RPMI7951 (cell line): ENCODE measurements around the gene KDM5A. TPM values are rescaled to one million over a fixed set of nuclear protein-coding genes. Genes with fewer than 3 reads are reported as not detected.
A peak's percentile ranks its signal among the peaks of the same experiment; 100 is the strongest.

Experiments
- DNase-seq: peaks from one replicate; pipeline ENCODE4 v3.0.0-alpha.2; 2012; ENCODE audit warnings: low read depth
- total RNA-seq: library from RNA; depleted of rRNA; stranded (reverse); fragments of >200 nt; shearing (Covaris generic); gene quantifications from 2 replicates; pipeline ENCODE4 v1.2.3, GENCODE V29; 2014

Gene KDM5A
- total RNA-seq, 1 experiment from 2014 or later: 20.3 TPM

DNA sequence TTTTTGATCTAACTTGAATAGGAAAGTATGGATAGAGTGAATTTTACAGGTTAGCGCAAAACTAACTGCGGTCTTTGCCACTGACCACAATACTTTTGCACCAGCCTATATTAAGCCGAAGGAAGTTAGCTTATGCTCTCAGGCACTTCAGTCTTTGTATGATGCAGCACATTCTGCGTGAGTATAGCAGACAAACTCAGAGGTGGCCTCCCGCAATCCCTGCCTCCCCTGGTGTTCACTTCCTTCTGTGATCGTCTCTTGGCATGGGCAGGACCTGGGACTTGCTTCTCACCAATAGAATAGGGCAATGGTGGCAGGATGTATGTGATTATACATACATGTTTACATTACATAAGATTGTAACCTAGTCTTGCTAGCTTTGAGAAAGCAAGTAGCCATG is 116.2 kb downstream of the KDM5A start:
- no peak for DNase-seq

DNA sequence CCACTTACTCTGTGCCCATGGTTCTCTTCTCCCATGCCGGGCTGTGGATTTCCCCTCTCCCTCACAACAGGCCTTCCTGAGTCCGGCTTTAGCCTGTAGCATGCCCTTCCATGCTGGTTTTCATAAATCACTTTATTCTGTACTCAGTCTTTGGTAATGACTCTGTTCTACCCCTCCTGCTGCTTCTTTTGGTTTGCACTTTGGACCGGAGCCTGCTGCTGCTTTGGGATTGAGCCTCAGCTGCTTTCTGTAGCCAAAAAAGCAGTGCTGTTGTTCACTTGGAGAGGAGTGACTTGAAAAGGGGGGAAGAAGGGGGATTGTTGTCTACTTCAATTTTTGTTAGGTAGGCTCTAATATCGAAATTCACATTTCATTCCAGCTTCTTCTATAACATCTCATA is 118.0 kb downstream of the KDM5A start:
- no peak for DNase-seq

DNA sequence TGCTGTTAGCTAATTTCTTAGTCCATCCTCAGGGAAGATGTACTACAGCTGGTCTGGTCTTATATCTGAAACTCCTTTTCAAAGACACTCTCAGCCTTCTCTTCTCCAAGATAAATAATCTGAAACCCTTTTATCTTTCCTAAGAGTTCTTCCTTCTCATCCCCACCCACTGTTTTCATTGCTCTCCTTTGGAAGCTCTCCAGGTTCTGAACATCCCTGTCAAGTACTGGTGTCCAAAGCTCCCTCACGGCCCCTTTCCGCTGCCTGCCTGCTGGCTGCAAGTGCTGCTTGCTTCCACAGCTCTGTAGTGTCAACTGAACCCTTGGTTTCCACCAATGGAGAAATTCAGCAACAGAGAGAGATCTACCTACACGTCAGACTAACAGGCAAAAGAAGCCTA is 119.9 kb downstream of the KDM5A start:
- peak; percentile 6 for DNase-seq

DNA sequence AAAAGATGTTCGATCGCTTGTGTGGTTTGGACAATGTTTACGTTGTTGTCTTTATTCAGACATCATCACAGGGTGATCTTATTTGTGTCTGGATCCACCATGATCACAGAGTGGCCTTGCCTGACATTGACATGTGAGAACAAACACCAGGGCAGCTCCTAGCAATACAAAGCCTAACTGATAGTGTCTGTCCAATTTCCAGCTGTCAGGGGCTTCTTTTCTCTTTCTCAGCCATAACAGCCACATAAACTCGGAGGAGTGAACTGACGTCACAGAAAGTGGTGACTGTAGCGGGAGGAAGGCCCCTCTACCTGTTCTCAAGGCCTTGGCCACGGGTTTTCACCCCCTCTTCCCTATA is 120.7 kb downstream of the KDM5A start:
- DNase-seq: no peak

DNA sequence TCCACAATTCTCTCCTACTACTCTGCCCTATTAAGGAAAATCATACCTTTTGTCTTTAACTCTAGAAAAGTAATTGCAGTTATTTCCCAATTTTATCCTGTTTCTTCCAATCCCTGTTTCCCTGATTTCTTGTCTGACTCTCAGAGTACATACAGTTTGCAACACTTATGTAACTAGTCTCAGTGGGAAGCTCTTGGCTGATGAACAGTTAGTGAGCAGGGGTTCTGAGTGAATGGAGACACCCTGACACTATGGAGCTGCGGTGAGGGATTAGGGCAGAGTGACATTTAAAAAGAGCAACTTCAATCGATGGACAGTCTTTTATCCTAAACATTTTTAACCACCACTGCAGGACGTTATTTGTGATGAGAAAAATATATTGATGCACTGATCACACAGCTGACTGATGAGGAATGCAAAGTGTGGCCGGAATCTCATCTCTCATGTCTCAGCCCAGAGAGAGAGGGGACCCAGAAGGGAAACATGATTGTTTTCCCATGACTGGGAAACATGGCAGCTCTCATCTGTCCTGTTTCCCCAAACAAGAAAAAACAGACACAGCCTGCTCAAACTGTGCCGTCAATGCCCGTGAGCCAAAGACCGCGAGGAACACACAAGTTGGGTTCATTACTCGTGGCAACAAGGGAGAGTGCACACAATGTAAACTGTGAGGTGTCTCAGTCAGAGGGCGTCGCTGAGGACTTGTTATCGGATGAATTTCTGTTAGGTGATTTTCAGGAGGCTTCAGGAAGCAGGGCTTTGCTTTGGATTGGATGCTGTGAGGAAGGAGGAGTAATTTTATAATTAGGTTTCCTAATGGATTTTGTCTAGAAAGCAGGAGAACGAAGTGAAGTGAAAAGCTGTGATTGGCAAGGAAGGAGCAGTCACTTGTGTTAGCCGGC is 121.3 kb downstream of the KDM5A start:
- no peak for DNase-seq

DNA sequence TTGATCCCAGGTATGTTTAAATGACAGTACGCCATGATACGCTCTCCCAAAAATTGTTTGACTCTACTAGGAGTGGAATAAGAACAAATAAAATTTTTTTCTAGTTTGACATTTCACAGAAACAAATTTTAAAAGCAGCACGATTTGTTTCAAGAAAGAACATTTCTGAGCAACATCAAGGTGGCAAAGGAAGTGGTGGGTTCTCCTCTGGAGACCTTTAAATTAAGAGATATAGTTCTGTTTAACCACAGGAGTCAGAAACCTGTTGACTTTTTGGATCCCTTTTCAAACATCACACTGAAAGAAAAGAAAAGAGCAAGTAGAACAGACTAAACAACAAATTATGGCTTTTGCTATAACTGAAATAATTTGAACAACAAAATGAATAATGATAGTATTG is 124.0 kb downstream of the KDM5A start:
- DNase-seq: no peak

DNA sequence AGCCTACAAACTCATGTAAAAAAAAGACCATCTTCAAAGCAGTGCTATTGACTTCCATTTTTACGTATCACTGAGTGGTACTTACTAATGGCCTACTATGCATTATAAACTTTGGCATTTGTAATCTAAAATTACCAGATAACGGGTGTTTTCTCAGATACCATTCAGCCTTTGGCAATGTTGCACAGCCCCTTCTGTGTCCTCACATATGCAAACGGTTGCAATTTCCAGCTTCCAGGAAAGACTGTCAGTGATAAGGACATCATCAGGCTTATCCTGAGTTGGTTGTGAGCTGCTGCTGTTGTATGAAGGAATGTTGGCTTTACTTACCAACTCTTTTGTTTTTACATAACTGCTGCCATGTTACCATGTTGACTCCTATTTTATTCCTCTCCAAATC is 124.9 kb downstream of the KDM5A start:
- no peak for DNase-seq

DNA sequence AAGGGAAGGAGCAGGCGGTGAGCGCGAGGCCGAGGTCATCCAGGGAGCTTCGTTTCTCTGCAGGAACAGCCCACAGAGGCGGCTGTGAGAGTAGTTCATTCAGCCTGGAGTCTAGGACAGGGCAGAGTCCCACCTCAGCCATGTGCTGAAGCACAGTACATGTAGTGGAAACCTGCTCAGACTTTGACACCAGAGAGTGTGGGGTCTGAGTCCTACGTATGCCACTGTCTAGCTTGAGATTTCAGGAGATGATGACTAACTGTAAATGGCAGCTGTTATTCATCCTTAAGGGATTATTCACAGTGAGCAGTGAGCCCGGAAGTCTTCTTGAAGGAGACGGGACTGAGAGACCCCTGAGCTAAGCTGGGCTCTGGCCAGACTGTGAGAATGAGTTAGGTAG is 125.5 kb downstream of the KDM5A start:
- no peak for DNase-seq

DNA sequence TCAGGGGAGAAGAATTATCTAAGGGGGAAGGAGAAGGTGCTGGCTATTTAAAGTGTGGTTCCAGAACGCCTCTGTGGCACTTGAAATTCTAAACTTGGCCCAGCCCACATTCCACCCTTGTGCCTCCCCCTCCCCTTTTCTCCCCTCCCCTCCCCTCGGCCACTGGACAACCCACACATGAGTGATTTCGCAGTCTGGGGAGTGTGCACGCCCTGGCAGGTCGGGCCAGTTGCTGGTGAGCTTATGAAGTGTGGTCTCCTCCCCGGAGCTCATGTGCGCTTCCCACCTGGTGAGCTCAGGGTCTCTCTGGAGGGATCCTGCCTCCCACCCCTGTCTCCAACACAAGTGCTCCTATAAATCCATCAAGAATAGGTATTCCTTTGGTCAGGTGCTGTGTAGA is 126.3 kb downstream of the KDM5A start, which contains the start of gene SLC6A13:
Gene SLC6A13 (minus strand): TSS at position 20 of the 400 bp plus-strand sequence. CDS start 2,784 bp downstream, outside the sequence.
- no peak for DNase-seq

DNA sequence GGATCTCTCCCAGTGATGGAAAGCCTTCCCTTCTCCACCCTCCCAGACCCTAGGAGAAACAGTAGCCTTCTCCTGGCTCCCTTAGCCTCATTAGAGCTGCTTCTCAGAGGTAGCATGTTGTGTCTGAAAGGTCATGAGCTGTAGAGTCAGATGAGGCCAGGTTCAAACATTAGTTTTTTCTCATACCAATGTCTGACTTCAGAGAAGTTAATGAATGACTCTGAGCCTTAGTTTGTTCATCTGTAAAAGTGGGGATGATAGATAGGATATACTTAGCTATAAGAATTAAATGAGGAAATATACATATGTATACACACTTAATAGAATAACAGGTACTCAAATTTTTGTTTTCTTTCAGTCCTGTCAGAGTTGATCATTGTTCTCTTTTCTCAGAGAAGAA is 127.0 kb downstream of the KDM5A start:
- DNase-seq: no peak

DNA sequence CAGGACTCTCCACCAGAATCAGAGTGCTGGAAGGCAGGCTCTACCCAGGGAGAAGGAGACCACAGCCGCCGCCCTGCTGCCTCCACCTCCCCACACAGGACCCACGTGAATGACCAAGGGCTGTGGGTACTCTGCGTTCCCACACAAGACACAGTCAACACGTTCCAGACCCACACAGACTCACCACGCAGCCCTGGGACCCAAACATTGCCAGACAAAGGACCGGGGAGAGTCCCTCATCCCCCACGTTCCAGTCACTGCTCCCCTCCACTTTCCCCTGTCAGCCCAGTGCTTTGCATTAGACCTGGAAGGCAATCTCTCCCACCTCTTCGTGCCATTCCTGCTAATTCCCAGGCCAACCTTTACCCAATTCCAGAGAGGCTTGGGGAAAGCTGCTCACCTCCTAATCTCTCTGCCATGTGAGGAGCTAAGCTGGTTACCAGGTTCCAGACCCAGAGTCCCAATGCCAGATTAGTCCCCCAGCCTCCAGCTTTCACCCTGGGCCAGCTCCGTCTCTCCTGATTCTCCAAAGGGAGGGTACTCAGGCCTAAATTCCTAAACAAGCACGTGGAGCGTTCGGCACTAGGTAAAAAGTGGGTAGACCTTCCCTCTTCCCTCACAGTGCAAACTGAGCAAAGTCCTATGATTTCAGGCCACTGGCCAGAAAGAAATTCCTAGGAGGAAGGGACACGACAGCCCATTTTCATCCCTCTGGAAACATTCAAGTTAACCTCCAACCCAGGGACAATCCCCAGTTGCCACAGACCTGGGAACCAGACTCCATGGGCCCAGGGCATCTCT is 131.4 kb downstream of the KDM5A start:
- no peak for DNase-seq

DNA sequence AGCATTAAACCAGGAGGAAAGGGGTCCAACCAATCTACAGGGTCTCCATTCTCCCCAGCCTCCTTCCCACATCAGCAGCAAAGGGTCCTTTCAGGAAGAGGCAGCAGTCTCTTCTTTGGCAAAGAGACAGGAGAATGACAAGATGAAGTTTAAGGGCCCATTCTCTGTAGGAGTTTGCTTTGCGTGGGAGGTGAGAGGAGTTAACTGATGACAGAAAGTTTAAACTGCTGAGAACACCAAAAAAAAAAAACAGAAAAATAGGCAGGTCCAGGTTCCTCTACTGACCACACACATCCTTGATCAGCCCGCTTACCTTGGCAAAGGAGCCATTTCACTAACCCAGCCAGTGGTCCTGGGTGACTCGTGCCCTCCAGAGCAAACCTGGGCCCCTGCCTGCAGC is 132.2 kb downstream of the KDM5A start:
- no peak for DNase-seq

DNA sequence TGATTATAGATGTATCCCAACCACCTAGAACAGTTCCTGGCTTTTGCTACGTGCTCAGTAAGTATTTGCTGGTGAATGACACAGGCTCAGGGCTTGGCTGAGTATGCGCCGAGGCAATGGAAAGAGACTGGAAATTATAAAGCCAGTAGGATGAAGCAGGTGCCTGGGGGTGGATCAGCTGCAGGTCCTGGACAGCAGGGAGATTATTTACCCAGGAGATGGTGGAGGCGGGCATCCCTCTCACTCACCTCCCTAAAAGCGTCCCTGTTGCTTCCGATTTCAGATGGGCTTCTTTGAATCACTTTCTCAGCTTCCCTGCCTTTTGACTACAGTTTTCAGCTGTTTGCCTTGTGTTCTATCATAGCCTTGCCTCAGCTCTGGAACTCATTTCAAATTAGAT is 132.9 kb downstream of the KDM5A start:
- no peak for DNase-seq

DNA sequence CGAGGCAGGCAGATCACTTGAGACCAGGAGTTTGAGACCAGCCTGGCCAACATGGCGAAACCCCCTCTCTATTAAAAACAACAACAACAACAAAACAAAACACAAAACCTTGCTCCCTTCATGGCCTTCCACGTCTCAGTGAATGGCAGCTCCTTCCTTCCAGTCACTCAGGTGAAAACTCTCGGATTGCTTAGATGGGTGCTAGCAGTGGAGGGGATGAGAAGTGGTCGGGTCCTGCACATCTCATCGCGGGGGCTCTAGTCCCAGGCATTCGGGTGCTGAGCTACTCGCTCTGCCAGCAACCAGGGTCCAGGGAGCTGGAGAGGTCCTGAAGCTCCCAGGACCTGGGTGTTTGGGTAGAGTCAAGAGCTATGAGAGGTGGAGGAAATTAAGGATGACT is 134.2 kb downstream of the KDM5A start:
- no peak for DNase-seq

DNA sequence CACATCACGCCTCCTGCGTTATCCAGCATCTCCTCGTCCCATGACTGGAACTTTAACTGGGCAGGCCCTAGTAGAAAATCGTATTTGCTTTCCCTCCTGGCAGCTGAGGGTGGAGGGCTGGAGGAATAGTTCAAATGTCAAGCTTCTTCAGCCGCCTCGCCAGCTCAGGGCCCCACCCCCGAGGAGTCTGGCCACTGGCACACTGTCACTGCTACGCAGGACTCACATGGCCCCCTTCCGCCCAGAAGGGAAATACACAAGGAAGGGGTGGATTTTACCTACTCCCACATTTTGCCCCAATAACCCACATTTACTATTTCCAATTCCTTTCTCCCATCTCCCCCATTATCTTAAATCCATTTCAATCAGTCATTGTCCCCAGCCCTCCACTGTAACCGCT is 135.1 kb downstream of the KDM5A start:
- no peak for DNase-seq

DNA sequence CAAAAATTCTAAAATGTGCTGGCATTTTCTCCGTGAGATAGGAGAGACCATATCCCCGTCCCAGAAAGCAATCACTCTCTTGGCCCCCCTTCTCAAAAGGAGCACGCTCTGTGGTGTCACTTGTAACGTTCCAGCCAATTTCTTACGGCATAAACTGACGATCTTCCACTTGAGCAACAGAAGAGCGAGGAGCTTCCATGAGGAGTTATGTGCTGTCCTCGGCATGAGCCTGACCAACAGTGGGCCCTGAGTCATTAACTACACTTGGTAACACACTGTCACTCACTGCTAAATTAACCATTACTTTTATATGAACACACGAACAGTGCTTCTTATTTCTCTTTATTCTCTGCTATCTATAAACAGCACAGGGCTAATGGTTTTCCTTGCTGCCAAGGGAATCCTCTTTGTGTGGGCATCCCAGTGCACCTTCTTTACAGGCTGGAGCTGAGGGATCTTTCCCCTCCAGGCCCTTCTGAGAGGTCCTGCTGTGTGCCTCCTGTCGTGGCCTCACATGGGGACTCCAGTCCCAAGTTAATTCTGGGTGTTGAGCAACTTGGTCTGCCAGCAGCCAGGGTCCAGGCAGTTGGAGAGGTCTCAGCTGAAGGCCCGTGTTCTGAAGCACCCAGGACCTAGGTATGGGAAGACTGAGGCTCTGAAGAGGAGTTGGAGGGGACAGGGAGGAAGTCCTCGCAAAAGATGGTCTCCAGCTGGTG is 135.8 kb downstream of the KDM5A start:
- no peak for DNase-seq

DNA sequence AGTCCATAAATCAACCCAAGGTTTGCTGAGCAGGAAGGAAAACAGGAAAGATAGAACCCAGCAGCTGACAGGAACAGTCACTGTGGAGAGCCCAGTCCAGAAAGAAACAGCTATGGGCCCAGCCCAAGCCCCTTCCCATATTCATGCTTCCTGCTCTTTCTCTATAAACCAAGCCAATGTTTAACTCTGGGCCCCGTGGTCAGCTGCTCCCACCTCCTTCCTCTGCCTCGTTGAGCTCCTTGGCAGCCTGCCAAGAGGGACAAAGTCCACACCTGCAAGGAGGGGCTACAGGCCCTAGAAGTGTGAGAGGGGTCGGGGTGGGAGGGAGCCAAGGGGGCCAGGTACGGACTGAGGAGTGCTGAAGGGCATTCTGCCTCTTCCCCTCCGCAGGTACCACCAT is 136.5 kb downstream of the KDM5A start:
- no peak for DNase-seq

DNA sequence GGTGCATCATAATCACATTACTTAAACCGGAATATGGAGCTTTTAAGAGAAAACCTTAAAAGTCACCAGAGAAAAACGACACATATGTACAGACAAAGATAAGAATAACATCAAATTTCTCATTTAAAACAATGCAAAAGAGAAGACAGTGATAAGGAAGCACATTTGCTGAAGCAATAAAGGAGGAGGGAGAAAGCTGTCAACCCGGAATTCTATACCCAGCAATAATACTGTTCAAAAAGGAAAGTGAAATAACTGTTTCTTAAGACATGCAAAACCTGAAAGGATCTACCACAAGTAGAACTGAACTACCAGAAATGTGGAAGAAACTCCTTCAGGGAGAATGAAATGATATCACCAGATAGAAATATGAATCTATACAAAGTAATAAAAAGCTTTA is 141.8 kb downstream of the KDM5A start:
- no peak for DNase-seq

DNA sequence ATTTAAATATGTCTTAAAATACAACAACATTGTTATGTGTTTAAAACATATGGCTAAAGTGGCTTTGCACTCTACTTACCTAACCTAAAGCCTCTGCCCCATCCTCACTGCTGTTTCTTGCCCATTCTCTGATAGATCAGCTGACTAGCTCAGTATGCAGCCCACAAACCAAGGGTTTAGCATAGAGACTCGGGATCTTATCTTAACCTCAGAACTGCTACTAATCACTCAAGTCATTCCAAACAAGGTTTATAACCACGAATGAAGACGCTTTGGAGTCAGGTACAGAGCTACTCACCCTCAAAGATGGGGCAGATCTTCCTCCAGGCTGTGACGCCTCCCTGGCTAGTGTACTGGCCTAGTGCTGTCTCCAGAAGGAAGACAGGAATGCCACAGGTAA is 145.7 kb downstream of the KDM5A start:
- no peak for DNase-seq

DNA sequence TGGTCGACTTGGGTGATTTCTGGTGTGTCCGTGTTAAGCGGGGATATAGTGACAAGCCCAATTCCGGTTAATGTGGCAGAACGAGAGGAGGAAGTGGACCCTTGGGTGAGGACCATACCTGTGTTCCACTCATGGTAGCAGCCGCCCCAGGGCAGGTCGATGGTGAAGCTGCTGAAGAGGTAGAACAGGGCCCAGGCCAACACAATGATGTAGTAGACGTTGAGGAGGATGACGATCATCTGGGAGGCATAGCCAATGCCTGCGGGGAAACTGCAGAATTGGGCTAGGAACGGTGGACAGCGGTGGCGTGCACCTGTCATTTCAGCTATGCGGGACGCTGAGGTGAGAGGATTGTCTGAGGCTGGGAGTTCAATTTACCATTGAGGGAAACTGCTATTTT is 146.6 kb downstream of the KDM5A start:
- DNase-seq: no peak

DNA sequence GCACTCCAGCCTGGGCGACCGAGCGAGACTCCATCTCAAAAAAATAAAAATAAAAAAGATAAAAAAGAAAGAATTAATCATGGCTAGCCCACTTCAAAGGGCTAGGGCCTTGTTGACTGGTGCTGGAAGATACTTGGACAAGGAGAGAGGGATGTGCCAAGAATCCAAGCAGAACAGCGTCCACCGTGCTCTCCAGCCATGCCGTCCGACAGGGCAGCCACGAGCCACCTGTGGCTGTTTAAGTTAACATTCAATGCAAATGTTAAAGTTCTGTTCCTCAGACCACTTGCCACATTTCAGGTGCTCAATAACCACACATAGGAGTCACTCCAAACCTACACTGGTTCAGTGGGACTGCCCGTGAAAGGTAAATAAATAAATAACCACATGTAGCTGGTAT is 147.9 kb downstream of the KDM5A start:
- no peak for DNase-seq

DNA sequence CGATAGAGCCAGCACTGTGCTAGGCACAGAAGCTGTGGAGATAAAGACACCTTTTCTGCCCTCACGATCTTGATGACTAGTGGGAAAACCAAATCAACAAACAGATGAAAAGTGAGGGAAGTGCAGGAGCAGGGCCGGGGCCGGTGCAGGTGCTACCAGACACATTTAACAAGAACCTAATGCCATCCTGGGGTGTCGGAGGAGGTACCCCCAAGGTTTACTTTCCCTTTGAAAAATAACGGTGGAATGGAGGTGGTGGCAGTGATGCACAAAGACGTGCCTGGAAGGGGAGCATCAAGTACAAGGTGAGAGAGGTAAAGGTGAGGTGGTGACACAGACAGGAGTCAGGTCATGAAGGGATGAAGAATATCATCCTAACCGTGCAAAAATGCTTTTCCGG is 148.6 kb downstream of the KDM5A start:
- DNase-seq: no peak
